Myocyte (in vitro differentiated cells): ENCODE data around the gene NREP. TPM values are rescaled to one million over a fixed set of nuclear protein-coding genes. Genes with fewer than 3 reads are reported as not detected.
A peak's percentile ranks its signal among the peaks of the same experiment; 100 is the strongest.

Source experiments
- DNase-seq: peaks from one replicate; pipeline ENCODE4 v3.0.0-alpha.2; 2012; ENCODE audit warnings: low read depth
- total RNA-seq: library from RNA; depleted of rRNA; stranded (reverse); fragments of >200 nt; gene quantifications from 2 replicates; pipeline ENCODE4 v1.2.3, GENCODE V29; 2014

NREP gene
- total RNA-seq, 1 donor from 2014 or later: 169 TPM

DNA sequence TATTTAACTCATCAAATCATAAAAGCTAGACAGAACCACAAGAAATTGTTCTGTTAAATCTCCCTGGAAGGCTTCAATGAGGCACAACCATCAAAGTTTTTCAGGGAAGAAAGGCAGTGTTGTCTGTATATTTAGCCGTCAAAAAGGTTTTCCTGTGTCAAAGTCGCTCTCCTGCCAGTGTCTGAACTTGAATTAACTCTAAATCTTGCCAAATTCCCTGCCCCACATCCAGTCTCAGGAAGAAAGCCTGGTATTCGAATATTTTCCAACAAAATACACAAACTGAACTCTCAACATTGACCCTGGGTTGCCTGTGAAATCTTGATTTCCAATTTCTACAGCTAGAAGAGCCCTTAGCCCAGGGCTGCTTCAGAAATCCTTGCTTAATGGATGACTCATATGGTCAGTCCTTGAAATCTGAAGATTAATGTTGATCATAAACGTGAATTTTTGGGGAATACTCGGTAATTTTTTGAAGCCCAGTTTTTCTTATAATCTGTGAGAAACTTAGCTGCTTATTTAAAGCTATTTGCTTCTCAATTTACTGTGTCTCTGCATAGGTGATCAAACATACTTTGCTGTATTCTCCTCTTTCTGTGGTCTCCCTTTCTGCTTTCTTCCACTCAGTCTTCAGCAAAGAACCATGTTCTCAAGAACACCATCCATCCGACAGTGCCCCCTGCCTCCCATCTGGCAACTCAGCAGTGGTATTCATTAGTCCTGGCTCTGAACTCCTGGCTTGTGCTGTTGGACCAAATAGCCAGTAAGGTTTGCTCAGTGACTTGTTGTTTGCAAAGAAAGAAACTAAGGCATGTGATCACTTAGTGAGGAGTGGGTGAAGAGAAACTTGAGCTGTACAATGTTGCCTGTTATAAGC is 58.9 kb downstream of the NREP start:
- DNase-seq: peak; percentile 35

DNA sequence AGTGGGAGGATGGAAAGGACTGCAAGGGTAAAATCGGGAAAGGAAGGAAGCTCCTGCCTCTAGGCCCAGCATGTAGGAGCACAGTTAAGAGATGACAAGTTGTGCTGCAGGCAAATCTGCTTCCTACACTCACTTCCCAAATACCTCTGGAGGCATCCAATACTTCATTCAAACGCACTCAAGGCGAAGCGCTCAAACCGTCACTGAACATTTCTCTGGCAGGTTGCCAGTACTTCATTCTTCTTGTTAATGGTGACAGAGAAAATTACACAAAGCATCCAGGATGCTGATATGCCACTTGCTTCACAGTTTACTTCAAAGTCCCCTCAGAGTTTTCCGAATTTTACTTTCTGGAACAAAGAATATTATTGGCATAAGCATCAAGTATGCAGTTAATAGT is 59.8 kb downstream of the NREP start:
- DNase-seq: no peak

DNA sequence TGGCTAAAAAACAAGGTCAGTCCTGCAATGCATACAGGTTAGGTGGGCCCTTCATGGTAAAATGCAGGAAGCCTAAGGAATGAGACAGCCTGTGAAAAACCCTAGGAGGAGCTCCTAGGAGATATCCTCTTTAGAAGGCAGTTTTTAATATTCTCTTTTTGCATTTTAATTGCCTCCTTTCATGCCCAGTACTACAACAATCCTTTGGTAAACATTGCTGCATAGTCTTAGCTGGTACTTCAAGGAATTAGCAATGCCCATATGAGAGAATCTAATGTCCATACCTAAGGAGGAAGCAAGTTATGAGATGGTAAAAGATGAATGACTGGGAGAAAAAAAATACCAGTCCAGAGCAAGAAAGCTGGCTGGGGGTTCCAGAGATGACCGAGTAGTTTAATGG is 61.0 kb downstream of the NREP start:
- DNase-seq: no peak

- no peak for DNase-seq
Measured at GRCh38 chr5:111694133-111694532, 62.9 kb downstream of the NREP start.

- no peak for DNase-seq
Measured at GRCh38 chr5:111691914-111692313, 65.1 kb downstream of the NREP start.

- no peak for DNase-seq
Measured at GRCh38 chr5:111691508-111691907, 65.5 kb downstream of the NREP start.

DNA sequence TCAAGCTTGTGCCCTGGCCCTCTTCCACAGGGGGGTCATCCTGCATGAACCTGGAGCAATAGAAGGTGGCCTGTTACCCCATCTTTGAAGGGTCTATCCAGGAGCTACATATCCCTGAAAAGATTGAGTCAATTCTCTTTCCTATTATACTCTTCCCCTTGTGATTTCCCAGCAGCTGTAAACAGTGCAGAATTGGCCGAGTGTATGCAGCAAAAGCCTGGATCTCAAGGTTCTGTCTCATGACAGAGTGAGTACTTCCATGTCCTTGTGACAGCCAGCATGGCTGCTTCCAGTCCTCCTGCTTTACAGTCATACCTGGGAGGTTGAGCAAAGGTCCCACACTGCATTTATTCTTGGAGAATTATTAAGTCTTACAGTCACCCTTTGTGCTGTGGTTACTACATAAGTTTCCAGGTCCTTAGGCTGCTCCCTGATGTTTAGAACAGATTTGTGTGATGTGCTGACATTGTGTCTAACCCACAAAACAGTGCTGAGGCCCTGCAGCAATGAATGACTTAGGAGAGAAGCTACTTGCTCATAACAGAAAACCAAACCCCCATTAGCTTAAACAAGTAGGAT is 67.5 kb downstream of the NREP start:
- DNase-seq: no peak

DNA sequence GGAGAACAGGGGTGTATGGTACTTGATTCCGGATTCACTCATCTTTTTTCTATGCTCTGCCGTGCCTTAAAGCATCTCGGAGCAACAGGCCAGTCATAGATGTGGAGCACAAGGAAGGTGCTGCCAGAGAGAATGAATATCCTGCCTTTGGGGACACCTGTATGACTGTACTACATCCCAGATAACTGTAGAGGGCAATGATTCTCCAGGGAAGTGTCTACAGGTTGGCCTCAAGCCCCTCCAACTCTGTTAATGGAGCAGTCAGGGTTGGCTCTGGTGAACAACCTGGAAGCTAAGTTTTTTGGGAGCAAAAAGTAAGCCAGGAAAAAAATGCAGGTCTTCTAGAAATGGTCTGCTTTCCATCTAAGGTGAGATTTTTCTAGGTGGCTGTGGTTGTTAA is 71.0 kb downstream of the NREP start:
- DNase-seq: no peak

DNA sequence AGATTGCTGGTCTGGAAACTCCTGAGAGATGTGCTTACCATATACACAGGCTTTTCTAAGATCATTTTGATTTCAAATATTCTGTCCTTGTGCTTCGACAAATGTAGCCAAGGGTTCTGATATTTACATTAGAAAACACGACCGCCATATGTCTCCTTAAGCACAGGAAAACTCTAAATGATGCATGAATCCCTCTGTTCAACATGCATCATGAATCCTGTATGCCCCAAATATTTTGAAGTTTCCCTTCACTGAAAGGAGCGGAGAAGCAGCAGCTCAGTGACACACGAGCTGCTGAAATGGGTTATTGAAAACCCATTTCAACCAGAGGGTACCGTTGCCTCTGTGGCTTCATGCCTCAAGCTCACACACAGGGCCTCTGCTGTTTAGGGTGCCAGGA is 74.4 kb downstream of the NREP start:
- no peak for DNase-seq

DNA sequence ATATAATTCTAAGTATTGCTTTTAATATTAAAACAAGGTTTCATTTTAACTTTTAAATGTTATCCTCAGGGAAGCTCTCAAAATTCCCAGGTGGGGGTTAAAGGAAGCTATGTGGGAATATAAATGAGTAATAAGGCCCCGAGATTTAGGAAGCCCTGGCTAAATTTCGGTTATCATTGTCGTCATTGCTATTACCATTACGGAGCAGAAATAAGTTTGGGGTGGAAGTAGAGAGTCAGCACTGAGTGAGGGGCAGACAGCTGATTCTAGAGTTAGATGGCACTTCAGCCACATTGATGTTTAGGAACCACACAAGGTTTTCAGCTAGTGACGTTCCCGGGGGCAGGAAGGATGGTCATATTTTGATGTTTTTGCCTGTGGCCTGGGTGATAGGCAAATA is 74.9 kb downstream of the NREP start:
- no peak for DNase-seq

GRCh38 chr5:111681414-111682120 is 75.4 kb downstream of the NREP start:
- DNase-seq: no peak

DNA sequence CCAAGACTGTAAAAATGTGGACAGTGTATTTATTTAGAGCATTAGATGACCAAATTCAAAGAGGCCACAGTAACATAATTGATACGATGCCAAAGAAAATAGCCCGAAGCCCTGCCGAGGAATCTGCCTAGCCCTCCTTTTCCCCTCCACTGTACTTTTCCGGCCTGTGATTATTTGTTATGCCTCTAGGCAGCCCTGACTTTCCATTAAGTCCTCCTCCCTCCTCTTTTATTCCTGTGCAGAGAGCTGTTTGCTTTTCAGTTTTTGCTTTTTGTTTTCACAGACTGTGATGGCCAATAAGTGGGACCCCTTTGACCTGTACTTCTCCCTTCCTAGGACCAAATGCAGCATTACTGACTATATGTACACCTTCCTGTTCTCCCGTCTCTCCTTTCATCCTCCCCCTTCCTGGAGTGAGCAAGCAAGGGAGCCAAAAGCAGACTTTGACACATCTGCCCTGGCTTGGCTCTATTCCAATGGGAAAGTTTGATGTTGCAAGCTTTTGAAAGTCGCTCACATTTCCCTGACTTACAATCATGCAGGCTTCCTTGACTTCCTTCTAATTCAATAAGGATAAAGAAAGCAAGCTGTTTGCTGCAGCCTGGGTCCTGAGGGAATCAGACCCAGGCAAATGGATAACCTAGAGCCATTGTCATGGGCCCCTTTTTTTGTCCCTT is 76.1 kb downstream of the NREP start:
- peak; percentile 89 for DNase-seq

DNA sequence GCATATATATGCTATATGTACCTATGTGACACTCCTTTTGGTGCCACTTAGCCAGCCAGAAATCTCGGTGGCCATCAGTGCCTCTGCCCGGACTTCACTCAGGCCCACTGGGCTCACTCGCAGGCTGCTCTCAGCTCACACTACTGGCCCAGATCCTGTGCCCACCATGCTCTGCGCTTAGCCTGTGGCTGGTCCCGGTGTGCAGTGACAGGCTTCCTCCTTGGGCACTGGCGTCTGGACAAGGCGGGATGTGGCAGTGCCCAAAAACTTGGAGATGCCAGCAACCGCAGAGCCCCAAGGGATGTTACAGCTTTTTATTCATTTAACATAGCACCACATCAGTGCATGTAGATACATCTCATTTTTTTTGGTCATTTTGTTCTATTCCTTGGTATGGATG is 77.4 kb downstream of the NREP start:
- DNase-seq: no peak

Other genes starting within 250 kb of the NREP start
- gene STARD4, start 244.7 kb downstream of the NREP start, total RNA-seq: 58.5 and 124 TPM in 2 replicates